ENCODE measurements around the gene ACOT2. TPM values are rescaled to one million over a fixed set of nuclear protein-coding genes. Genes with fewer than 3 reads are reported as not detected.
"Not testable (repeated sequence)": the region's sequence is repeated elsewhere in the genome, so short reads cannot be mapped to it uniquely, and the experiment has no call there.

The ACOT2 gene
- total and polyA plus RNA-seq, 4 donors, result 19.4 to 36.9 (median 24.3) TPM

DNA sequence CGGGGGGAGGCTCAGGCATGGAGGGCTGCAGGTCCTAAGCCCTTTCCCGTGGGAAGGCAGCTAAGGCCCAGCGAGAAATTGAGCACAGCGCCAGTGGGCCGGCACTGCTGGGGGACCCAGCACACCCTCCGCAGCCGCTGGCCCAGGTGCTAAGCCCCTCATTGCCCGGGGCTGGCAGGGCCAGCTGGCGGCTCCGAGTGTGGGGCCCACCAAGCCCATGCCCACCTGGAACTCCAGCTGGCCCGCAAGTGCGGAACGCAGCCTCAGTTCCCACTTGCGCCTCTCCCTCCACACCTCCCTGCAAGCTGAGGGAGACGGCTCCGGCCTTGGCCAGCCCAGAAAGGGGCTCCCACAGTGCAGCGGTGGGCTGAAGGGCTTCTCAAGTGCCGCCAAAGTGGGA, 2.6 kb upstream of the ACOT2 start:
- 84 to 97% methylated on average over 17 to 18 of the region's 18 CpGs for WGBS, 2 donors
- H3K27me3 ChIP-seq (ENCODE audit: control insufficient read depth in 1 of 2, insufficient read depth in 2 of 2, low read length in 1 of 2); H3K9me3 ChIP-seq (ENCODE audit: control insufficient read depth, low read length); H3K36me3 ChIP-seq (ENCODE audit: control insufficient read depth in 1 of 2, insufficient read depth in 2 of 2, low read length in 1 of 2); H3K27ac ChIP-seq (ENCODE audit: low read depth in 1 of 2, low read length in 2 of 2); DNase-seq; H3K4me1 ChIP-seq (ENCODE audit: control insufficient read depth in 1 of 2, insufficient read depth in 2 of 2, low read length in 2 of 2); H3K4me3 ChIP-seq (ENCODE audit: low read length in 2 of 2); ATAC-seq (ENCODE audit: low FRiP score): not testable (repeated sequence)
- intact Hi-C loops (cut with DNase I), result loop anchor here (5.0 to 10.0 kb wide), 3 partner anchors 48 to 62 kb away; partner anchors contain the start of gene ACOT6 (in 1 of the 2)

- 98 to 100% methylated on average over 6 of the region's 6 CpGs for WGBS, 2 donors
- H3K4me1 ChIP-seq (ENCODE audit: control insufficient read depth in 1 of 2, insufficient read depth in 2 of 2, low read length in 2 of 2); H3K4me3 ChIP-seq (ENCODE audit: low read length in 2 of 2); H3K9me3 ChIP-seq (ENCODE audit: control insufficient read depth, low read length); ATAC-seq (ENCODE audit: low FRiP score); H3K27ac ChIP-seq (ENCODE audit: low read depth in 1 of 2, low read length in 2 of 2); H3K27me3 ChIP-seq (ENCODE audit: control insufficient read depth in 1 of 2, insufficient read depth in 2 of 2, low read length in 1 of 2); H3K36me3 ChIP-seq (ENCODE audit: control insufficient read depth in 1 of 2, insufficient read depth in 2 of 2, low read length in 1 of 2); DNase-seq: not testable (repeated sequence)
- intact Hi-C loops (cut with DNase I), result loop anchor here (5.0 to 10.0 kb wide), 3 partner anchors 48 to 62 kb away; partner anchors contain the start of gene ACOT6 (in 1 of the 2)
These were observed 2.1 kb upstream of the ACOT2 start for GRCh38 chr14:73566935-73567334.

DNA sequence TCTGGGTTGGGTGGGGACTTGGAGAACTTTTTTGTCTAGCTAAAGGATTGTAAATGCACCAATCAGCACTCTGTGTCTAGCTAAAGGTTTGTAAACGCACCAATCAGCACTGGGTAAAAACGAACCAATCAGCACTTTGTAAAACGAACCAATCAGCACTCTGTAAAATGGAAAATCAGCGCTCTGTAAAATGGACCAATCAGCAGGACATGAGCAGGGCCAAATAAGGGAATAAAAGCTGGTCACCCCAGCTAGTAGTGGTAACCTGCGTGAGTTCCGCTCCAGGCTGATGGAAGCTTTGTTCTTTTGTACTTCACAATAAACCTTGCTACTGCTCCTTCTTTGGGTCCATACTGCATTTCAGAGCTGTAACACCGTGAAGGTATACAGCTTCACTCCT, 1.7 kb upstream of the ACOT2 start:
- ATAC-seq (ENCODE audit: low FRiP score) (no peak), DNase-seq (no peak)
- intact Hi-C loops (cut with DNase I), result loop anchor here (5.0 to 10.0 kb wide), 3 partner anchors 47 to 63 kb away; partner anchors contain the start of gene ACOT6 (in 1 of the 2)
- Histone ChIP-seq H3K4me1 (ENCODE audit: control insufficient read depth in 1 of 2, insufficient read depth in 2 of 2, low read length in 2 of 2) (no peaks in the 10 kb centered on the region), H3K9me3 (ENCODE audit: control insufficient read depth, low read length) (no peaks in the 10 kb centered on the region), H3K27me3 (ENCODE audit: control insufficient read depth in 1 of 2, insufficient read depth in 2 of 2, low read length in 1 of 2) (no peaks in the 10 kb centered on the region), H3K36me3 (ENCODE audit: control insufficient read depth in 1 of 2, insufficient read depth in 2 of 2, low read length in 1 of 2) (no peaks in the 10 kb centered on the region), H3K4me3 (ENCODE audit: low read length in 2 of 2) (no peak overlapping the region), H3K27ac (ENCODE audit: low read depth in 1 of 2, low read length in 2 of 2) (no peak overlapping the region)
- WGBS, 2 donors, result 84 to 92% methylated on average over 7 of the region's 7 CpGs

DNA sequence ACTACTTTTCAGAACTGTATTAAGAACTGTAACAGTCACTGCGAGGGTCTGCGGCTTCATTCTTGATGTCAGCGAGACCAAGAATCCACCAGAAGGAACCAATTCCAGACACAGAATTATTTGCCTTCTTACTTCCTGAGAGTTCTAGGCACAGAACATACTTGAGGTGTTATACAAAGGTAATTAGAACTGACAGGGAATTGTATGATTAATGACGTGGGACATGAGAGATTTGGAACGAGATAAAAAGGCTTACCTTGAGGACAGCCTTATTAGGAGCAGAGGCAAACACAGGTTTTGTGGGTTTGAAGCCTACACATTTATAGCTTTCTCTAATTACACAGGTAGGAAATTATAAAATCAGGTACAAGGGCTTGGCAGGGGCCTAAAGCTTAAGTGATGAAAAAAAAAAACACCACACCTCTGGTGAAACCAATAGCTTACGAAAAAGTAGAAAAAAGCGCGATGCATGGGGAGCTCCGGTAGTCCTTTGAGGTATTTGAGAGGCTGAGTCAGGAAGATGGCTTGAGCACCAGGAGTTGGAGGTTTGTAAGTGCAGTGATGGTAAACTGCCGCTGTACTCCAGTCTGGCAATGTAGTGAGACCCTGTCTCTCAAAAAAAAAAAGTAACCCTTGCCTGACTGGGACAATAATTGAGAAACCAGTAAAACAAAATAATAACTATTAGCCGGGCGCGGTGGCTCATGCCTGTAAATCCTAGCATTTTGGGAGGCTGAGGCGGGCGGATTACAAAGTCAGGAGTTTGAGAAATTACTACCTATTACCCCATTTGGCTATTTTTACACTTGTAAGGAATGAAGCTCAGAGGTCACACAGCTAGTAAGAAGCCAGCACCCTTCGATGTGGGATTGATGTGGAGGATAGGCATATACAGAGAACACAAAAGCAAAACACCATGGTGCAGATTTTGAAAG, 795 bp upstream of the ACOT2 start:
- Histone ChIP-seq H3K27ac (ENCODE audit: low read depth in 1 of 2, low read length in 2 of 2) (peak overlapping the region; percentile 52 to 98), H3K4me1 (ENCODE audit: control insufficient read depth in 1 of 2, insufficient read depth in 2 of 2, low read length in 2 of 2) (no peaks in the 10 kb centered on the region), H3K4me3 (ENCODE audit: low read length in 2 of 2) (peak overlapping the region; percentile 63 to 82), H3K27me3 (ENCODE audit: control insufficient read depth in 1 of 2, insufficient read depth in 2 of 2, low read length in 1 of 2) (no peaks in the 10 kb centered on the region), H3K36me3 (ENCODE audit: control insufficient read depth in 1 of 2, insufficient read depth in 2 of 2, low read length in 1 of 2) (no peaks in the 10 kb centered on the region), H3K9me3 (ENCODE audit: control insufficient read depth, low read length) (no peaks in the 10 kb centered on the region)
- no peak for ATAC-seq (ENCODE audit: low FRiP score)
- WGBS, 2 donors, result 18 to 25% methylated on average over 16 of the region's 16 CpGs
- intact Hi-C loops (cut with DNase I), result loop anchor here (5.0 to 10.0 kb wide), 3 partner anchors 47 to 63 kb away; partner anchors contain the start of gene ACOT6 (in 1 of the 2)
- DNase-seq, result no peak

GRCh38 chr14:73568886-73569184, 178 bp upstream of the ACOT2 start:
- not testable (repeated sequence) for ATAC-seq (ENCODE audit: low FRiP score); H3K9me3 ChIP-seq (ENCODE audit: control insufficient read depth, low read length); DNase-seq; H3K4me1 ChIP-seq (ENCODE audit: control insufficient read depth in 1 of 2, insufficient read depth in 2 of 2, low read length in 2 of 2); H3K27me3 ChIP-seq (ENCODE audit: control insufficient read depth in 1 of 2, insufficient read depth in 2 of 2, low read length in 1 of 2); H3K36me3 ChIP-seq (ENCODE audit: control insufficient read depth in 1 of 2, insufficient read depth in 2 of 2, low read length in 1 of 2)
- Histone ChIP-seq H3K27ac (ENCODE audit: low read depth in 1 of 2, low read length in 2 of 2) (peak overlapping the region; percentile 52 to 98), H3K4me3 (ENCODE audit: low read length in 2 of 2) (peak overlapping the region; percentile 63 to 82)
- WGBS, 2 donors, result 0 to 2% methylated on average over 4 of the region's 4 CpGs
- intact Hi-C loops (cut with DNase I), result loop anchor here (5.0 to 10.0 kb wide), 3 partner anchors 46 to 64 kb away; partner anchors contain the start of gene ACOT6 (in 1 of the 2)

- H3K4me3 ChIP-seq (ENCODE audit: low read length in 2 of 2); intact Hi-C loops (cut with DNase I); H3K9me3 ChIP-seq (ENCODE audit: control insufficient read depth, low read length); H3K36me3 ChIP-seq (ENCODE audit: control insufficient read depth in 1 of 2, insufficient read depth in 2 of 2, low read length in 1 of 2); H3K4me1 ChIP-seq (ENCODE audit: control insufficient read depth in 1 of 2, insufficient read depth in 2 of 2, low read length in 2 of 2); H3K27ac ChIP-seq (ENCODE audit: low read depth in 1 of 2, low read length in 2 of 2); H3K27me3 ChIP-seq (ENCODE audit: control insufficient read depth in 1 of 2, insufficient read depth in 2 of 2, low read length in 1 of 2): not testable (repeated sequence)
- ATAC-seq (ENCODE audit: low FRiP score), result peak; percentile 82
- 34 to 38% methylated on average over 8 of the region's 8 CpGs for WGBS, 2 donors
- DNase-seq, result peak; percentile 70 to 86
These were observed 1.9 kb downstream of the ACOT2 start for GRCh38 chr14:73570913-73571312.

GRCh38 chr14:73573034-73573433, 4.0 kb downstream of the ACOT2 start:
- H3K4me3 ChIP-seq (ENCODE audit: low read length in 2 of 2); intact Hi-C loops (cut with DNase I); H3K36me3 ChIP-seq (ENCODE audit: control insufficient read depth in 1 of 2, insufficient read depth in 2 of 2, low read length in 1 of 2); H3K27me3 ChIP-seq (ENCODE audit: control insufficient read depth in 1 of 2, insufficient read depth in 2 of 2, low read length in 1 of 2); H3K4me1 ChIP-seq (ENCODE audit: control insufficient read depth in 1 of 2, insufficient read depth in 2 of 2, low read length in 2 of 2); ATAC-seq (ENCODE audit: low FRiP score); DNase-seq; H3K27ac ChIP-seq (ENCODE audit: low read depth in 1 of 2, low read length in 2 of 2); H3K9me3 ChIP-seq (ENCODE audit: control insufficient read depth, low read length): not testable (repeated sequence)
- WGBS, 2 donors, result 69 to 71% methylated on average over 5 of the region's 5 CpGs

DNA sequence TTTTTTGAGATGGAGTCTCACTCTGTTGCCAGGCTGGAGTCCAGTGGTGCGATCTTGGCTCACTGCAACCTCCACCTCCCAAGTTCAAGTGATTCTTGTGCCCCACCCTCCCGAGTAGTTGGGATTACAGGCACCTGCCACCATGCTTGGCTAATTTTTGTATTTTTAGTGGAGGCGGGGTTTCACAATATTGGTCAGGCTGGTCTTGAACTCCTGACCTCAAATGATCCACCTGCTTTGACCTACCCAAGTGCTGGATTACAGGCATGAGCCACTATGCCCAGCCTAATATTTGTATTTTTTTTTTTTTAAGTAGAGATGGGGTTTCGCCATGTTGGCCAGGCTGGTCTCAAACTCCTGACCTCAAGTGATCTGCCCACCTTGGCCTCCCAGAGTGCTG, 4.7 kb downstream of the ACOT2 start:
- H3K4me1 ChIP-seq (ENCODE audit: control insufficient read depth in 1 of 2, insufficient read depth in 2 of 2, low read length in 2 of 2); ATAC-seq (ENCODE audit: low FRiP score); intact Hi-C loops (cut with DNase I); H3K36me3 ChIP-seq (ENCODE audit: control insufficient read depth in 1 of 2, insufficient read depth in 2 of 2, low read length in 1 of 2); H3K27ac ChIP-seq (ENCODE audit: low read depth in 1 of 2, low read length in 2 of 2); H3K4me3 ChIP-seq (ENCODE audit: low read length in 2 of 2); H3K27me3 ChIP-seq (ENCODE audit: control insufficient read depth in 1 of 2, insufficient read depth in 2 of 2, low read length in 1 of 2); H3K9me3 ChIP-seq (ENCODE audit: control insufficient read depth, low read length); DNase-seq: not testable (repeated sequence)
- 95 to 96% methylated on average over 4 of the region's 4 CpGs for WGBS, 2 donors

DNA sequence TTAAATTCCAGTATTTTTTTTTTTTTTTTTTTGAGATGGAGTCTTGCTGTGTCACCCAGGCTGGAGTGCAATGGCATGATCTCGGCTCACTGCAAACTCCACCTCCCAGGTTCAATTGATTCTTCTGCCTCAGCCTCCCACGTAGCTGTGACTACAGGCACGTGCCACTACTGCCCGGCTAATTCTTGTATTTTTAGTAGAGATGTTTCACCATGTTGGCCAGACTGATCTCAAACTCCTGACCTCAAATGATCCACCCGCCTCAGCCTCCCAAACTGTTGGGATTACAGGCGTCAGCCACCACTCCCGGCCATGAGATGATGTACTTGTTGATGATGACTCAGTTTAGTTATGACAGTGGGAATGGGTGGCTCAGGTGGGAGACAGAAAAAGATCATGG, 5.2 kb downstream of the ACOT2 start:
- ATAC-seq (ENCODE audit: low FRiP score); intact Hi-C loops (cut with DNase I); H3K4me3 ChIP-seq (ENCODE audit: low read length in 2 of 2); H3K27ac ChIP-seq (ENCODE audit: low read depth in 1 of 2, low read length in 2 of 2); H3K36me3 ChIP-seq (ENCODE audit: control insufficient read depth in 1 of 2, insufficient read depth in 2 of 2, low read length in 1 of 2); DNase-seq; H3K9me3 ChIP-seq (ENCODE audit: control insufficient read depth, low read length); H3K27me3 ChIP-seq (ENCODE audit: control insufficient read depth in 1 of 2, insufficient read depth in 2 of 2, low read length in 1 of 2); H3K4me1 ChIP-seq (ENCODE audit: control insufficient read depth in 1 of 2, insufficient read depth in 2 of 2, low read length in 2 of 2): not testable (repeated sequence)
- WGBS, 2 donors, result 96% methylated on average over 7 of the region's 7 CpGs

Measured in aorta (tissue), 5 donors.